ENCODE data around the gene MYH15.

The MYH15 gene

GRCh38 chr3:108430540-108430939, 79.9 kb downstream of the MYH15 start:
- Histone ChIP-seq H3K27me3 (ENCODE audit: control insufficient read depth, insufficient read depth, low read length) (no peaks in the 10 kb centered on the region), H3K4me1 (ENCODE audit: control insufficient read depth, insufficient read depth, low read length) (no peaks in the 10 kb centered on the region), H3K4me3 (ENCODE audit: low read length) (no peak overlapping the region), H3K9ac (ENCODE audit: low read length) (no peak overlapping the region), H3K27ac (ENCODE audit: low read depth, low read length) (no peak overlapping the region), H3K36me3 (ENCODE audit: control insufficient read depth, insufficient read depth, low read length) (no peaks in the 10 kb centered on the region)

GRCh38 chr3:108428586-108428985, 81.8 kb downstream of the MYH15 start:
- Histone ChIP-seq H3K27ac (ENCODE audit: low read depth, low read length) (no peak overlapping the region), H3K36me3 (ENCODE audit: control insufficient read depth, insufficient read depth, low read length) (no peaks in the 10 kb centered on the region), H3K9ac (ENCODE audit: low read length) (no peak overlapping the region), H3K4me1 (ENCODE audit: control insufficient read depth, insufficient read depth, low read length) (no peaks in the 10 kb centered on the region), H3K27me3 (ENCODE audit: control insufficient read depth, insufficient read depth, low read length) (no peaks in the 10 kb centered on the region), H3K4me3 (ENCODE audit: low read length) (no peak overlapping the region)

DNA sequence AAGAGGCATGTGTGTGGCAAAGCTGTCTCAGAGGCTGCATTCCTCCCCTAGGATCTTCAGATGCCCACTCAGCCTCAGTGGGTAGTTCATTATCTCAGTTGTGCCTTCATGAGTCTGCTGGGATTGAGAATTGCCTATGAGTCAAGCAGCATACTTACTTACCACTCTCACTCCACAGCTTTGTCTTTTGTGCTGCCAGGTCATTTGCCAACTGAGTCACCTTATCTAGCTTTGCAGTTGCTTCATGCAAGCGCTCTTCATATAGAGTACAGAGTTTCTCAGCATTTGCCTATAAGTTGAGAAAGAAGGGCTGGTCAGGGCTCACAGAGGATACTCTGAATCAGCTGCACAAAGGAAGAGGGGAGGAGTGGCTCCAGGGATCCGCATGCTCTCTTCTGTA, 89.5 kb downstream of the MYH15 start:
- H3K27ac ChIP-seq (ENCODE audit: low read depth, low read length), result no peak overlapping the region
- H3K4me3 ChIP-seq (ENCODE audit: low read length), result no peak overlapping the region
- no peaks in the 10 kb centered on the region for H3K27me3 ChIP-seq (ENCODE audit: control insufficient read depth, insufficient read depth, low read length)
- H3K36me3 ChIP-seq (ENCODE audit: control insufficient read depth, insufficient read depth, low read length), result no peaks in the 10 kb centered on the region
- H3K9ac ChIP-seq (ENCODE audit: low read length), result no peak overlapping the region
- no peaks in the 10 kb centered on the region for H3K4me1 ChIP-seq (ENCODE audit: control insufficient read depth, insufficient read depth, low read length)

GRCh38 chr3:108416111-108416869, 94.1 kb downstream of the MYH15 start:
- Histone ChIP-seq H3K27me3 (ENCODE audit: control insufficient read depth, insufficient read depth, low read length) (no peaks in the 10 kb centered on the region), H3K4me1 (ENCODE audit: control insufficient read depth, insufficient read depth, low read length) (no peaks in the 10 kb centered on the region), H3K36me3 (ENCODE audit: control insufficient read depth, insufficient read depth, low read length) (no peaks in the 10 kb centered on the region), H3K4me3 (ENCODE audit: low read length) (no peak overlapping the region), H3K27ac (ENCODE audit: low read depth, low read length) (no peak overlapping the region), H3K9ac (ENCODE audit: low read length) (no peak overlapping the region)

- Histone ChIP-seq H3K27ac (ENCODE audit: low read depth, low read length) (no peak overlapping the region), H3K4me1 (ENCODE audit: control insufficient read depth, insufficient read depth, low read length) (no peaks in the 10 kb centered on the region), H3K36me3 (ENCODE audit: control insufficient read depth, insufficient read depth, low read length) (no peaks in the 10 kb centered on the region), H3K27me3 (ENCODE audit: control insufficient read depth, insufficient read depth, low read length) (no peaks in the 10 kb centered on the region), H3K4me3 (ENCODE audit: low read length) (no peak overlapping the region), H3K9ac (ENCODE audit: low read length) (no peak overlapping the region)
These were observed 94.7 kb downstream of the MYH15 start for GRCh38 chr3:108415661-108416060.

DNA sequence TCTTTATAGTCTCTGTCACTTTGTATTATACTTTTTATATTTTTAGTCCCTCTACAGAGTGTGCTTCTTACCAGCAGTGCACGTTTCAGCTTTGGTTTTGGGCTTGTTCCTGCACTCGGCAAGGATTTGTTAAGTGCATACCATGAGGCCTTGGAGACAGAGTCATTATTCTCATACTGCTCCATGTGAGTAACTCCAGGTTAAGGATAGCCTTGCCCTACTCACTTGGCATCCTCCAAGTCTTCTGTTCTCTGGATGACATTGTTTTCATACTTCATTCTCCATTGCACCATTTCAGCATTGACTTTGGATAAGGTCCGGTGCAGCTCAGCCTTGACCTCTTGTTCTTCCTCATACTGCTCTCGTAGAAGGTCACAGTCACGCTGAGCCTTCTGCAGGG, 96.4 kb downstream of the MYH15 start:
- Histone ChIP-seq H3K27ac (ENCODE audit: low read depth, low read length) (no peak overlapping the region), H3K4me3 (ENCODE audit: low read length) (no peak overlapping the region), H3K36me3 (ENCODE audit: control insufficient read depth, insufficient read depth, low read length) (no peaks in the 10 kb centered on the region), H3K27me3 (ENCODE audit: control insufficient read depth, insufficient read depth, low read length) (no peaks in the 10 kb centered on the region), H3K9ac (ENCODE audit: low read length) (no peak overlapping the region), H3K4me1 (ENCODE audit: control insufficient read depth, insufficient read depth, low read length) (no peaks in the 10 kb centered on the region)

DNA sequence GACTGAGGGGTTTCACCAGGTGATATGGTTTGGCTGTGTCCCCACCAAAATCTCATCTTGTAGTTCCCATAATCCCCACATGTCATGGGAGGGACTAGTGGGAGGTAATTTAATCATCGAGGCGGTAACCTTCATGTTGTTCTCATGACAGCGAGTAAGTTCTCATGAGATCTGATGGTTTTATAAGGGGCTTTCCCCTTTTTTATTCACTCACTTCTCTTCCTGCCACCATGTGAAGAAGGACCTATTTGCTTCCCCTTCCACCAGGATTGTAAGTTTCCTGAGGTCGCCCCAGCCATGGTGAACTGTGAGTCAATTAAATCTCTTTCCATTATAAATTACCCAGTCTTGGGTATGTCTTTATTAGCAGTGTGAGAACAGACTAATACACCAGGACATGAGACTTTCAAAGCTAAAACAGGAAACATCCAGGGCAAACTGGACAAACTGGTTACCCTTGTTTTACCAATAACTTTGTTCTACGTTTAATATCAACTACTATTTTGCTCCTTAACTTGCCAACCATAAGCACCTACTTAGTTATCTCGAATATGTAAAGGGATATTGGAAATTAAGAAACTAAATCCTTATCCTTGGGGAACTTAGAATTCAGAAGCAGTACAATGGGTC, 98.2 kb downstream of the MYH15 start:
- no peak overlapping the region for H3K27ac ChIP-seq (ENCODE audit: low read depth, low read length)
- H3K9ac ChIP-seq (ENCODE audit: low read length), result no peak overlapping the region
- H3K4me1 ChIP-seq (ENCODE audit: control insufficient read depth, insufficient read depth, low read length), result no peaks in the 10 kb centered on the region
- H3K4me3 ChIP-seq (ENCODE audit: low read length), result no peak overlapping the region
- H3K27me3 ChIP-seq (ENCODE audit: control insufficient read depth, insufficient read depth, low read length), result no peaks in the 10 kb centered on the region
- no peaks in the 10 kb centered on the region for H3K36me3 ChIP-seq (ENCODE audit: control insufficient read depth, insufficient read depth, low read length)

- Histone ChIP-seq H3K4me3 (ENCODE audit: low read length) (no peak overlapping the region), H3K27me3 (ENCODE audit: control insufficient read depth, insufficient read depth, low read length) (no peaks in the 10 kb centered on the region), H3K27ac (ENCODE audit: low read depth, low read length) (no peak overlapping the region), H3K36me3 (ENCODE audit: control insufficient read depth, insufficient read depth, low read length) (no peaks in the 10 kb centered on the region), H3K4me1 (ENCODE audit: control insufficient read depth, insufficient read depth, low read length) (no peaks in the 10 kb centered on the region), H3K9ac (ENCODE audit: low read length) (no peak overlapping the region)
These were observed 99.8 kb downstream of the MYH15 start for GRCh38 chr3:108410531-108410984.

DNA sequence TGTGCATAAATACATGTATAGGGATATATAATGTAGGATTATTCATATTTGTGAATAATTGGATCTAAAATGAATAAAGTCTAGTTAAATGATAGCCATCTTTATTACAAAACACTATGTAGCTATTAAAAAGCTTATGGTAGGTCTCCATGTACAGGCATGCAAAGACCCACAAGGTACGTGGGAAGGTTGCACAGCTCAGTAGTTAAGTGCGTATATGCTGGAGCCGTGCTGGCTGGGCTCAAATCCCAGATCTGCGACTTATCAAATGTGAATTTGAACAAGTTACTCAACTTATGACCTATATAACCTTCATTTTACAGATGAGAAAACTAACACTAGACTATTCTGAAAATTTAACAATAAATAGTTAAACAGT, 100.6 kb downstream of the MYH15 start:
- Histone ChIP-seq H3K27me3 (ENCODE audit: control insufficient read depth, insufficient read depth, low read length) (no peaks in the 10 kb centered on the region), H3K36me3 (ENCODE audit: control insufficient read depth, insufficient read depth, low read length) (no peaks in the 10 kb centered on the region), H3K4me1 (ENCODE audit: control insufficient read depth, insufficient read depth, low read length) (no peaks in the 10 kb centered on the region), H3K4me3 (ENCODE audit: low read length) (no peak overlapping the region), H3K9ac (ENCODE audit: low read length) (no peak overlapping the region), H3K27ac (ENCODE audit: low read depth, low read length) (no peak overlapping the region)

DNA sequence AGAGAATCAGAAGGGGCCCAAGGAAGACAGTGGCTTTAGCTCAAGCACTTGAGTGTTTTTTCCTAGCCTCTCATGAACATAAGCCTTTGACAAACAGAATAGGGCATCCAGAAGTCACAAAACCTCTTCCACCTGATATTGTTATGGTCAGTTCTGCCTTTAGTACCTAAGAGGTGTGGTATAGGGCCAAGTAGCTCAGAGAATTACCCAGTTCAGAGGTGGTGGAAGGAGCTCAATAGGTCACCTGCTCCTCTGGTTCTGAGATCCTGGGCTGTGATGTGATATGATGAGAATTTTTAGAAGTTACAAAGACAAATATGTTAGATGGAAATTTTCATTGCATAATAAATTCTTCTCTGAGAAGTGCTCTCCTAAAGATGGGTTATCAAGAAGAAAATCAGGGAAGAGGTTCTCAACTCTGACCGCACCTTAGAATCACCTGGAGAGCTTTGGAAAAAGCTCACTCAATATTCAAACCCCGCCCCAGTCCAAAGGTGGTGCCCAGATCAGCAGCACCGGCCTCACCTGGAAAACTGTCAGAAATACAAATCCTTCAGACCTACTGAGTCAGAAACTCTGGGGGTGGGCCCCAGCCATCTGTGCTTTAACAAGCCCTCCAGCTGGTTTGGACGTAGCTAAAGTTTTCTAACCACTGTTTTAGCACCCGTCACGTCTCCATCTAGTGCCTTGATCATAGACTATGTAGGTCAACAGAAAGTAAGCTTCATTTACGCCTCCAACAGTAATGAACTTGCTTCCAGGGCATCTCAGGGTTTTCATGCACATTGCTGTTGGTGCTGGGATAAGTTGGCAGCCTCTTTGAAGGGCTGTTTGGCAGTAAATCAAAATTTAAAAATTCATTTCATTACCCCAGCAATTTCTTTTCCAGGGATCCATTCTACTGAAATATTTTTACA, 101.3 kb downstream of the MYH15 start:
- Histone ChIP-seq H3K4me1 (ENCODE audit: control insufficient read depth, insufficient read depth, low read length) (peaks cover under 1% of the 10 kb centered on the region), H3K27me3 (ENCODE audit: control insufficient read depth, insufficient read depth, low read length) (no peaks in the 10 kb centered on the region), H3K27ac (ENCODE audit: low read depth, low read length) (no peak overlapping the region), H3K36me3 (ENCODE audit: control insufficient read depth, insufficient read depth, low read length) (no peaks in the 10 kb centered on the region), H3K4me3 (ENCODE audit: low read length) (no peak overlapping the region), H3K9ac (ENCODE audit: low read length) (no peak overlapping the region)

- H3K36me3 ChIP-seq (ENCODE audit: control insufficient read depth, insufficient read depth, low read length), result no peaks in the 10 kb centered on the region
- peaks cover 3% of the 10 kb centered on the region for H3K4me1 ChIP-seq (ENCODE audit: control insufficient read depth, insufficient read depth, low read length)
- no peaks in the 10 kb centered on the region for H3K27me3 ChIP-seq (ENCODE audit: control insufficient read depth, insufficient read depth, low read length)
- H3K9ac ChIP-seq (ENCODE audit: low read length), result no peak overlapping the region
- H3K27ac ChIP-seq (ENCODE audit: low read depth, low read length), result no peak overlapping the region
- H3K4me3 ChIP-seq (ENCODE audit: low read length), result no peak overlapping the region
These were observed 102.5 kb downstream of the MYH15 start for GRCh38 chr3:108407886-108408285.

GRCh38 chr3:108406661-108407206, 103.7 kb downstream of the MYH15 start:
- Histone ChIP-seq H3K4me1 (ENCODE audit: control insufficient read depth, insufficient read depth, low read length) (peaks cover 3% of the 10 kb centered on the region), H3K27me3 (ENCODE audit: control insufficient read depth, insufficient read depth, low read length) (no peaks in the 10 kb centered on the region), H3K27ac (ENCODE audit: low read depth, low read length) (no peak overlapping the region), H3K9ac (ENCODE audit: low read length) (no peak overlapping the region), H3K36me3 (ENCODE audit: control insufficient read depth, insufficient read depth, low read length) (no peaks in the 10 kb centered on the region), H3K4me3 (ENCODE audit: low read length) (no peak overlapping the region)

All from rectal smooth muscle tissue (tissue), 1 donor.